GM06990 (cell line): ENCODE measurements around the gene HOXC13.

Source experiments
- DNase-seq: peaks from one replicate; pipeline ENCODE4 v3.0.0-alpha.2; 2011; ENCODE audit not compliant: insufficient read length; ENCODE audit errors: extremely low read depth
- H3K27me3 ChIP-seq: replicated peaks from 2 replicates; pipeline ENCODE4 v1.6.0; 2011; ENCODE audit warnings: low read length; ENCODE audit not compliant: control insufficient read depth, insufficient read depth
- H3K36me3 ChIP-seq: 2 replicates; pipeline ENCODE4 v1.5.1; 2011; ENCODE audit warnings: low read length; ENCODE audit not compliant: control insufficient read depth, insufficient read depth
- H3K4me3 ChIP-seq: replicated peaks from 2 replicates; pipeline ENCODE4 v1.5.1; 2011; ENCODE audit warnings: low read depth, mild to moderate bottlenecking, control low read depth, low read length
- CTCF ChIP-seq: IDR thresholded peaks from 2 replicates; pipeline ENCODE4 v1.5.1; 2011; ENCODE audit warnings: low read length, control low read depth, mild to moderate bottlenecking, inconsistent platforms; ENCODE audit not compliant: insufficient read depth, poor library complexity, severe bottlenecking

HOXC13 gene

GRCh38 chr12:53949631-53950436 lies 11.2 kb downstream of the HOXC13 start:
- Histone ChIP-seq H3K27me3 (peaks cover 8% of the 10 kb centered on the region), H3K36me3 (no peaks in the 10 kb centered on the region), H3K4me3 (no peak overlapping the region)
- no peak for TF ChIP-seq CTCF
- DNase-seq: no peak

DNA sequence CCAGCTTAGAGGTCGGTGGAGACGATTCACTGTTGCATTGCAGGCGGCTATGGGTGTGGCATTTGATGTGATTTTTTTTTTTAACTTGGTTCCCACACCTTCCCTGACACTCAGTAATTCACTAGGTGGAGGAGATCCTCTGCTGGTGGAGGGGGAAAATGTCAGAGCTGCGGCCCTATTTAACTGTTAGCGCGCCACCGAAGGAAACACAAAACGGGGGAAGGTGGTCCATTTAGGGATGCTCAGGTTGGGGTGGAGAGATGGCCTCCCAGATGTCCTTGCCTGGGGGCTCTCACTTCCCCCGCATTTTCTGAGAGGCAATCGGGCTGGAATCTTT lies 11.8 kb downstream of the HOXC13 start:
- no peak for TF ChIP-seq CTCF
- DNase-seq: no peak
- no peak overlapping the region for H3K4me3 ChIP-seq
- H3K36me3 ChIP-seq: no peaks in the 10 kb centered on the region
- H3K27me3 ChIP-seq: peaks cover 7% of the 10 kb centered on the region

GRCh38 chr12:53950789-53951576 lies 12.4 kb downstream of the HOXC13 start:
- H3K27me3 ChIP-seq: peaks cover 5% of the 10 kb centered on the region
- no peak for DNase-seq
- H3K36me3 ChIP-seq: no peaks in the 10 kb centered on the region
- TF ChIP-seq CTCF: no peak
- H3K4me3 ChIP-seq: no peak overlapping the region

- no peak for TF ChIP-seq CTCF
- Histone ChIP-seq H3K36me3 (no peaks in the 10 kb centered on the region), H3K27me3 (peaks cover 5% of the 10 kb centered on the region), H3K4me3 (no peak overlapping the region)
- DNase-seq: no peak
Observed at GRCh38 chr12:53951577-53952334, 13.1 kb downstream of the HOXC13 start.

- DNase-seq: no peak
- peaks cover 5% of the 10 kb centered on the region for H3K27me3 ChIP-seq
- TF ChIP-seq CTCF: no peak
Observed at GRCh38 chr12:53952335-53952694, 13.7 kb downstream of the HOXC13 start.

More at GRCh38 chr12:53952335-53952694, 13.7 kb downstream of the HOXC13 start:
- no peaks in the 10 kb centered on the region for H3K36me3 ChIP-seq
- H3K4me3 ChIP-seq: no peak overlapping the region
